Neural cell (in vitro differentiated cells): ENCODE results near the gene CDON. TPM values are rescaled to one million over a fixed set of nuclear protein-coding genes. Genes with fewer than 3 reads are reported as not detected.

Experiments
- polyA plus RNA-seq: library from polyadenylated mRNA; depleted of rRNA; stranded (reverse); fragments of >200 nt; gene quantifications from 2 replicates; pipeline ENCODE4 v1.2.3, GENCODE V29; 2014

Gene CDON
- polyA plus RNA-seq, 1 donor from 2014 or later: 44.1 TPM

Other genes with a start within 250 kb of the CDON start
- not detected in 2 replicates for gene PATE4, start 229.6 kb downstream of the CDON start, polyA plus RNA-seq
- gene HYLS1, start 175.2 kb downstream of the CDON start, polyA plus RNA-seq: 4.6 and 6.0 TPM in 2 replicates
- 15.5 and 20.5 TPM in 2 replicates for gene PUS3, start 159.7 kb downstream of the CDON start, polyA plus RNA-seq
- 66.4 and 67.1 TPM in 2 replicates for gene DDX25, start 158.4 kb downstream of the CDON start, polyA plus RNA-seq
- gene VSIG10L2, start 116.8 kb downstream of the CDON start, polyA plus RNA-seq: 0.08 TPM in 1 of 2 replicates, not detected in the other
- gene RPUSD4, start 148.8 kb upstream of the CDON start, polyA plus RNA-seq: 43.4 and 50.0 TPM in 2 replicates
- gene FAM118B, start 148.9 kb upstream of the CDON start, polyA plus RNA-seq: 54.1 and 55.9 TPM in 2 replicates
- 24.9 TPM in 2 replicates for gene SRPRA, start 206.0 kb upstream of the CDON start, polyA plus RNA-seq
- gene FOXRED1, start 206.3 kb upstream of the CDON start, polyA plus RNA-seq: 68.3 and 77.3 TPM in 2 replicates
- gene TIRAP, start 220.2 kb upstream of the CDON start, polyA plus RNA-seq: 2.0 and 3.6 TPM in 2 replicates
- 3.7 and 6.4 TPM in 2 replicates for gene DCPS, start 241.2 kb upstream of the CDON start, polyA plus RNA-seq